Neural progenitor cell (in vitro differentiated cells): ENCODE results near the gene FAM167B.

Source experiments
- CTCF ChIP-seq: fragments of 200-600 bp; sonication (generic); IDR thresholded peaks from 2 replicates; pipeline ENCODE4 v1.5.1; 2017; ENCODE audit warnings: antibody characterized with exemption, mild to moderate bottlenecking
- EZH2 ChIP-seq: fragments of 200-600 bp; sonication (generic); IDR thresholded peaks from 2 replicates; pipeline ENCODE4 v1.6.1; 2017; ENCODE audit warnings: antibody characterized with exemption, mild to moderate bottlenecking, moderate library complexity
- EZH2phosphoT487 ChIP-seq: fragments of 200-600 bp; sonication (generic); IDR thresholded peaks from 2 replicates; pipeline ENCODE4 v1.6.1; 2017; ENCODE audit warnings: antibody characterized with exemption

GRCh38 chr1:32199043-32199716 is 47.8 kb upstream of the FAM167B start:
- no peak for TF ChIP-seq CTCF
- no peak for TF ChIP-seq EZH2phosphoT487
- no peak for TF ChIP-seq EZH2
